Upper lobe of left lung (tissue), 6 donors: Measurements from ENCODE around the gene WARS2. TPM values are rescaled to one million over a fixed set of nuclear protein-coding genes. Genes with fewer than 3 reads are reported as not detected.

Source experiments
- ATAC-seq, 2 donors: fragments of 200-7000 bp; cut with Tn5 transposase; one replicate each; pipeline ENCODE4 v1.9.1; 2022; ENCODE audit warnings: mild to moderate bottlenecking in 2 of 2, moderate library complexity in 2 of 2; ENCODE audit not compliant: low FRiP score in 2 of 2
- DNase-seq, 2 donors: peaks; one replicate each; pipeline ENCODE4 v3.0.0-alpha.2; 2019 to 2020
- H3K27ac ChIP-seq, 4 donors: fragments of 200-600 bp; sonication (generic); one replicate each; pipeline ENCODE4 v1.5.1; 2016 to 2019
- H3K27me3 ChIP-seq, 4 donors: fragments of 200-600 bp; sonication (generic); one replicate each; pipeline ENCODE4 v1.5.1; 2017 to 2019
- H3K36me3 ChIP-seq, 4 donors: fragments of 200-600 bp; sonication (generic); one replicate each; pipeline ENCODE4 v1.5.1; 2016 to 2019
- H3K4me1 ChIP-seq, 4 donors: fragments of 200-600 bp; sonication (generic); one replicate each; pipeline ENCODE4 v1.5.1; 2018 to 2019
- H3K4me3 ChIP-seq, 4 donors: fragments of 200-600 bp; sonication (generic); one replicate each; pipeline ENCODE4 v1.5.1; 2017 to 2019; ENCODE audit warnings: mild to moderate bottlenecking in 2 of 4, moderate library complexity in 1 of 4
- H3K9me3 ChIP-seq, 4 donors: fragments of 200-600 bp; sonication (generic); one replicate each; pipeline ENCODE4 v1.5.1; 2018 to 2019
- EP300 ChIP-seq, 4 donors: sonication (generic); formaldehyde crosslinking; IDR thresholded peaks; one replicate each; pipeline ENCODE4 v1.5.1; 2017; ENCODE audit warnings: antibody characterized with exemption in 4 of 4, control low read depth in 2 of 4
- POLR2A ChIP-seq, 4 donors: fragments of 450-650 bp; IDR thresholded peaks; one replicate each; pipeline ENCODE4 v1.5.1; 2016 to 2017; ENCODE audit warnings: antibody characterized with exemption in 4 of 4, mild to moderate bottlenecking in 2 of 4
- POLR2AphosphoS5 ChIP-seq, 2 donors: sonication (generic); formaldehyde crosslinking; IDR thresholded peaks; one replicate each; pipeline ENCODE4 v1.5.1; 2017; ENCODE audit warnings: antibody characterized with exemption in 2 of 2
- WGBS, 2 donors: methylation state at CpG; one replicate each; pipeline ENCODE4 v1.1.5; 2017 to 2018; 5-methylcytosine and 5-hydroxymethylcytosine counted together
- total RNA-seq, 6 donors: library from RNA; depleted of rRNA in 4 of 6; stranded (reverse); fragments of >200 nt in 4 of 6; gene quantifications; one replicate each; pipeline versions ENCODE4 v1.1.0 to v1.2.1, GENCODE V29; 2016 to 2021
- TF ChIP-seq, protein P1 (sequence below), 6 experiments: fragments of 450-650 bp in 4 of 6; fragments of 200-600 bp in 2 of 6; sonication (generic) in 2 of 6; IDR thresholded peaks; one replicate each; pipeline ENCODE4 v1.5.1; 2016 to 2019; ENCODE audit warnings: antibody characterized with exemption in 6 of 6
- donor health status: DM: no; HTN: no; CAD: no; lungs with moderate emphysema.
- donor health status: DM: no; HTN: yes; CAD: no; lungs with severe emphysema.

WARS2 gene
- total RNA-seq, 6 donors from 2014 or later: 6.3 to 20.5 (median 13.5) TPM

DNA sequence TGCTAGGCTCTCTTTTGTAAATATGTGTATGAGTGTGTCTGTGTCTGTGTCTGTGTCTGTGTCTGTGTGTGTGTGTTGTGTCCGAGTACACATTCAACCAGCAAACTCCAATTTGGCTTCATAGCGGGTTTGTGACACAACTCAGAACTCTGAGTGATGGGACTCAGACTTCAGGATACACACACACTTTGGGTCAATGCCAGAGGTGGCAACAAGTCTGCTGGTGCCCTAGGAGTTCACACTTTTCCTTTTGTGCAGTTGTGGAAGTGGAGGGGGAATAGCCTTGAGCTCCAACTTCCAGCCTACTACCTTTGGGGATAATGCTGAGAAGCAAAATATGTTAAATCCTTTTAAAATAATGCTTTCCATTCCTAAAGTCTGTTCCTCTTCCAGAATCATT, 135.7 kb downstream of the WARS2 start:
- no peaks in the 10 kb centered on the region for H3K9me3 ChIP-seq
- TF ChIP-seq POLR2A (IDR thresholded peaks at IDR 0.05) (no peak), EP300 (IDR thresholded peaks at IDR 0.05) (no peak), POLR2AphosphoS5 (IDR thresholded peaks at IDR 0.05) (no peak)
- TF ChIP-seq, protein P1, sequence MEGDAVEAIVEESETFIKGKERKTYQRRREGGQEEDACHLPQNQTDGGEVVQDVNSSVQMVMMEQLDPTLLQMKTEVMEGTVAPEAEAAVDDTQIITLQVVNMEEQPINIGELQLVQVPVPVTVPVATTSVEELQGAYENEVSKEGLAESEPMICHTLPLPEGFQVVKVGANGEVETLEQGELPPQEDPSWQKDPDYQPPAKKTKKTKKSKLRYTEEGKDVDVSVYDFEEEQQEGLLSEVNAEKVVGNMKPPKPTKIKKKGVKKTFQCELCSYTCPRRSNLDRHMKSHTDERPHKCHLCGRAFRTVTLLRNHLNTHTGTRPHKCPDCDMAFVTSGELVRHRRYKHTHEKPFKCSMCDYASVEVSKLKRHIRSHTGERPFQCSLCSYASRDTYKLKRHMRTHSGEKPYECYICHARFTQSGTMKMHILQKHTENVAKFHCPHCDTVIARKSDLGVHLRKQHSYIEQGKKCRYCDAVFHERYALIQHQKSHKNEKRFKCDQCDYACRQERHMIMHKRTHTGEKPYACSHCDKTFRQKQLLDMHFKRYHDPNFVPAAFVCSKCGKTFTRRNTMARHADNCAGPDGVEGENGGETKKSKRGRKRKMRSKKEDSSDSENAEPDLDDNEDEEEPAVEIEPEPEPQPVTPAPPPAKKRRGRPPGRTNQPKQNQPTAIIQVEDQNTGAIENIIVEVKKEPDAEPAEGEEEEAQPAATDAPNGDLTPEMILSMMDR (IDR thresholded peaks at IDR 0.05): no peak
- H3K4me1 ChIP-seq: peaks cover 35 to 55% (median 40%) of the 10 kb centered on the region in 4 donors
- DNase-seq (no peak), ATAC-seq (no peak)
- H3K27ac ChIP-seq: no peak overlapping the region
- no peaks in the 10 kb centered on the region for H3K36me3 ChIP-seq
- 35 to 47% methylated on average over 2 of the region's 2 CpGs for WGBS, 2 donors
- H3K27me3 ChIP-seq: peaks cover 0 to 61% (median 31%) of the 10 kb centered on the region in 4 donors
- H3K4me3 ChIP-seq: no peak overlapping the region

DNA sequence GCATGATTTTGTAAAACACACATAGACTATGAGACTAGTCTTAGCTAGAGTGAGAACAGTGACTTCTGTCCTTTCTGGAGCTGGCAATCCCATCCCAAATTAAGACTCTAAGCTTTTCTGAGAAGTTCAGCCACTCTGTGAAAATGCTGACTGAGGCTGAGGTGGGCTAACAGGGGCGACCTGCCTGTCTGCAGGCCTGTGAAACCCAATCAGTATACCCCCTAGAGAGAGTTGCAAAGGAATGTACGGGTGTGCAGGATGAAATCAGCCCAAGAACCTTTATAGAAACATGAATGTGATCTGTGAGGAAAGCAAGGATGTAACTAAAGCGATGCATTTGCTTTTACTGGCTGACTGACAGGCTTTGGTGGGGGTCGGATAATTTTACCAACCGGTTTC, 136.3 kb downstream of the WARS2 start:
- Histone ChIP-seq H3K4me3 (no peak overlapping the region), H3K9me3 (no peaks in the 10 kb centered on the region), H3K27ac (no peak overlapping the region), H3K36me3 (no peaks in the 10 kb centered on the region), H3K27me3 (peaks cover 0 to 68% (median 33%) of the 10 kb centered on the region in 4 donors), H3K4me1 (peaks cover 35 to 61% (median 40%) of the 10 kb centered on the region in 4 donors)
- no peak for DNase-seq
- 16 to 40% methylated on average over 5 of the region's 5 CpGs for WGBS, 2 donors
- TF ChIP-seq POLR2AphosphoS5 (IDR thresholded peaks at IDR 0.05): no peak
- TF ChIP-seq POLR2A (IDR thresholded peaks at IDR 0.05): no peak
- TF ChIP-seq, protein P1 (IDR thresholded peaks at IDR 0.05): no peak
- TF ChIP-seq EP300 (IDR thresholded peaks at IDR 0.05): no peak
- ATAC-seq: no peak

DNA sequence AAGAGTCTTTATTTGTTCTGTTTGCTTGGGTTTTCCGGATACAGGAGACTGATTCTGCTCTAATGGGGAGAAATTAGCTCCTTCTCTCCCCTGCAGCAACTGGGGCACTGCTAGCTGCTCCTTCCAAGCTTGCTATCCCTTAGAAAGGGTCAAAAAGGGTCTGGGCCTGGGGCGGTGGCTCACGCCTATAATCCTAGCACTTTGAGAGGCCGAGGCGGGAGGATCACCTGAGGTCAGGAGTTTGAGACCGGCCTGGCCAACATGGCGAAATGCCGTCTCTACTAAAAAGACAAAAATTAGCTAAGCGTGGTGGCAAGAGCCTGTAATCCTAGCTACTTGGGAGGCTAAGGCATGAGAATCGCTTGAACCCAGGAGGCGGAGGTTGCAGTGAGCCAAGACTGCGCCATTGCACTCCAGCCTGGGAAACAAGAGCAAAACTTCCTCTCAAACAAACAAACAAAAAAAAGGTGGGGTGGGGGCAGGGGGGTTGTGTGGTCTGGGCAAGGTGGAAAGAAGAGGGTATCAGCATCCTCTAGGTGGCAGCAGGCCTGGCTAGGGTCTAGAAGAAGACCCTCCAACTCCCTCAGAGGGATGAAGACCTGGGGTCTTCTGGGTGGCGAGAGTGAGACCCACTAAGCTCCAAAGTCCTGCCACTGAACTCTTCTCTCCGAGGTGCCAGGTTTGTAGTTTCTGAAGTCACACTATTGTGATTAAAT, 136.9 kb downstream of the WARS2 start:
- H3K27me3 ChIP-seq: peaks cover 0 to 72% (median 33%) of the 10 kb centered on the region in 4 donors
- no peaks in the 10 kb centered on the region for H3K9me3 ChIP-seq
- H3K27ac ChIP-seq: no peak overlapping the region
- no peak overlapping the region for H3K4me3 ChIP-seq
- no peak for DNase-seq
- no peaks in the 10 kb centered on the region for H3K36me3 ChIP-seq
- peaks cover 32 to 57% (median 37%) of the 10 kb centered on the region in 4 donors for H3K4me1 ChIP-seq
- WGBS, 2 donors: 46 to 52% methylated on average over 14 of the region's 14 CpGs
- no peak for TF ChIP-seq POLR2A (IDR thresholded peaks at IDR 0.05)
- TF ChIP-seq, protein P1 (IDR thresholded peaks at IDR 0.05): no peak
- no peak for TF ChIP-seq EP300 (IDR thresholded peaks at IDR 0.05)
- TF ChIP-seq POLR2AphosphoS5 (IDR thresholded peaks at IDR 0.05): no peak
- ATAC-seq: no peak

DNA sequence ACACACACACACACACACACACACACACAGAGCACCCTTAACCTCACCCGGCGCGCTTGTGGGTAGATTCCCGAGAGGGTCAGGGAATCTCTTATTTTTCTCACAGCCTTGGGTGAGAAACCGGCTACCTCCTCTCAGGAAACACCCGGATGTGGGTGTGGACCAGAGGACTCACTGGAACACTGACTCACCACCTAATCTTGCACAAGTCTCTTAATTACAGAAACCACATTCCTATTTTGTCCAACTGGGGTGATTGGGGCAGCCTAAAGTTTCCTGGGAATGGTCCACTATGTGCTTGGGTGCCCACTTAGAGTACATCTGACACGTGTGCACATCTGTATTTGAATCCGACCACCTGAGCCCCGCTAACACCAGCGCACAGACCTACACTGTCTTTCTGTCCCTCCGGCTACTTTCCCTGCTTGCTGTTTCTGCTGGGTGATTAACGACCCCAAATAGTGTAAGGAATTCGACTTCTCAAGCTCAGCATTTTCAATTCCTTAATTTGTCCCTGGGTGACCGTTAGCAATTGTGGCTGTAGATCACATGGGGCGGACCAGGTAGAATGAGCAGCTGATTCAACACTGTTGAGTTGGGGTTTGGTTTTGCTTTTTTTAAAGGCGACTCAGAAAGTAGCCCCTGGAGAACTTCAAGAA, 138.3 kb downstream of the WARS2 start:
- DNase-seq (peak in 1 of 2 donors; percentile 63), ATAC-seq (peak; percentile 44 to 74)
- TF ChIP-seq POLR2AphosphoS5 (IDR thresholded peaks at IDR 0.05) (no peak), POLR2A (IDR thresholded peaks at IDR 0.05) (no peak), EP300 (IDR thresholded peaks at IDR 0.05) (no peak)
- TF ChIP-seq, protein P1 (IDR thresholded peaks at IDR 0.05): no peak

More for the DNA sequence above, 138.3 kb downstream of the WARS2 start:
- H3K27ac ChIP-seq: no peak overlapping the region
- no peaks in the 10 kb centered on the region for H3K9me3 ChIP-seq
- peaks cover 0 to 70% (median 27%) of the 10 kb centered on the region in 4 donors for H3K27me3 ChIP-seq
- H3K4me3 ChIP-seq: no peak overlapping the region
- H3K36me3 ChIP-seq: no peaks in the 10 kb centered on the region
- WGBS, 2 donors: 10% methylated on average over 16 of the region's 16 CpGs
- peaks cover 18 to 42% (median 24%) of the 10 kb centered on the region in 4 donors for H3K4me1 ChIP-seq
